H1 (cell line): ENCODE results near the gene CNOT10. TPM values are rescaled to one million over a fixed set of nuclear protein-coding genes. Genes with fewer than 3 reads are reported as not detected.

Experiments
- CTCF ChIA-PET: fragments of 300-600 bp; sonication (Branson Sonifier 250); formaldehyde crosslinking; loops from one replicate; lab custom pipeline; 2021; ENCODE audit not compliant: partially characterized antibody; lab: Charles Lee
- POLR2A ChIA-PET: fragments of 300-600 bp; sonication (Branson Sonifier 250); formaldehyde crosslinking; loops from one replicate; lab custom pipeline; 2021; ENCODE audit warnings: inconsistent platforms; ENCODE audit not compliant: partially characterized antibody; lab: Charles Lee
- DNase-seq, 2 experiments: peaks; one replicate each; pipeline versions ENCODE4 v3.0.0 to v3.0.0-alpha.2; 2010 to 2022; ENCODE audit warnings: low spot score in 2 of 2, low read depth in 1 of 2, mixed read lengths in 1 of 2
- FAIRE-seq: peaks from 2 replicates; lab custom pipeline; 2011; peaks lifted over from hg19 to GRCh38; lab: Jason Lieb, UNC
- H2AFZ ChIP-seq: 2 replicates; pipeline ENCODE4 v1.8.1; 2012; ENCODE audit warnings: low read length, inconsistent platforms
- H2AK5ac ChIP-seq: 2 replicates; pipeline ENCODE4 v1.6.1; 2013; ENCODE audit warnings: low read depth, low read length
- H2BK120ac ChIP-seq: replicated peaks from 2 replicates; pipeline ENCODE3; 2013; ENCODE audit warnings: low read depth, low read length, inconsistent platforms
- H2BK12ac ChIP-seq: 2 replicates; pipeline ENCODE4 v1.6.1; 2013; ENCODE audit warnings: low read depth, low read length
- H2BK15ac ChIP-seq: 2 replicates; pipeline ENCODE4 v1.6.1; 2013; ENCODE audit warnings: low read length
- H2BK20ac ChIP-seq: 2 replicates; pipeline ENCODE4 v1.6.1; 2013; ENCODE audit warnings: low read length
- H2BK5ac ChIP-seq: 2 replicates; pipeline ENCODE4 v1.6.1; 2013; ENCODE audit warnings: low read depth, low read length
- H3K14ac ChIP-seq: 2 replicates; pipeline ENCODE4 v1.6.1; 2013; ENCODE audit warnings: inconsistent platforms; ENCODE audit not compliant: insufficient read length
- H3K18ac ChIP-seq: 2 replicates; pipeline ENCODE4 v1.6.1; 2013; ENCODE audit warnings: low read length; ENCODE audit errors: extremely low read depth
- H3K23ac ChIP-seq: 2 replicates; pipeline ENCODE4 v1.6.1; 2013; ENCODE audit warnings: inconsistent platforms; ENCODE audit not compliant: insufficient read length
- H3K23me2 ChIP-seq: 2 replicates; pipeline ENCODE4 v1.6.1; 2013; ENCODE audit warnings: low read depth, low read length
- H3K27ac ChIP-seq: 2 replicates; pipeline ENCODE4 v1.6.1; 2011; ENCODE audit warnings: low read depth, low read length, inconsistent platforms
- H3K27me3 ChIP-seq, 4 experiments: replicated peaks in 1 of 4; 1 replicate in 1 of 4; 2 replicates in 3 of 4; pipeline versions ENCODE4 v1.6.1 to v1.8.1; 2011 to 2013; ENCODE audit warnings: low read length in 3 of 4, mild to moderate bottlenecking in 3 of 4, inconsistent platforms in 2 of 4, mixed read lengths in 2 of 4, moderate library complexity in 1 of 4; ENCODE audit not compliant: control insufficient read depth in 3 of 4, insufficient read depth in 3 of 4; ENCODE audit errors: extremely low read depth in 1 of 4
- H3K36me3 ChIP-seq, 4 experiments: 2 replicates each; pipeline versions ENCODE4 v1.6.1 to v1.8.1; 2011 to 2013; ENCODE audit warnings: mild to moderate bottlenecking in 4 of 4, low read length in 3 of 4, moderate library complexity in 2 of 4, control low read depth in 1 of 4, inconsistent platforms in 1 of 4; ENCODE audit not compliant: insufficient read depth in 4 of 4, control insufficient read depth in 2 of 4
- H3K4ac ChIP-seq: replicated peaks from 2 replicates; pipeline ENCODE3; 2013; ENCODE audit warnings: low read length, low read depth, mixed read lengths, inconsistent platforms; ENCODE audit not compliant: insufficient read length
- H3K4me1 ChIP-seq, 4 experiments: replicated peaks in 1 of 4; 1 replicate in 1 of 4; 2 replicates in 3 of 4; pipeline versions ENCODE4 v1.6.1 to v1.8.1; 2011 to 2013; ENCODE audit warnings: low read length in 3 of 4, inconsistent platforms in 2 of 4, mixed read lengths in 1 of 4; ENCODE audit not compliant: insufficient read depth in 4 of 4, control insufficient read depth in 3 of 4
- H3K4me2 ChIP-seq, 2 experiments: 2 replicates each; pipeline versions ENCODE4 v1.6.1 to v1.8.1; 2011 to 2013; ENCODE audit warnings: low read depth in 2 of 2, low read length in 2 of 2, control low read depth in 1 of 2, inconsistent platforms in 1 of 2, mild to moderate bottlenecking in 1 of 2; ENCODE audit not compliant: insufficient read depth in 1 of 2
- H3K4me3 ChIP-seq, 4 experiments: fragments of 200-600, 300-600 bp in 1 of 4; sonication (generic), shearing (Covaris generic), sonication (Bioruptor Twin) in 1 of 4; 2 replicates each; pipeline versions ENCODE4 v1.5.1 to v1.8.1; 2011 to 2016; ENCODE audit warnings: low read length in 4 of 4, low read depth in 3 of 4, control low read depth in 2 of 4, inconsistent platforms in 2 of 4, mild to moderate bottlenecking in 2 of 4, mixed read lengths in 1 of 4, moderate library complexity in 1 of 4; ENCODE audit not compliant: insufficient read depth in 2 of 4; ENCODE audit errors: extremely low read depth in 1 of 4
- H3K56ac ChIP-seq: replicated peaks from 2 replicates; pipeline ENCODE3; 2013; ENCODE audit warnings: low read depth, mild to moderate bottlenecking, mixed read lengths, low read length, inconsistent platforms; ENCODE audit not compliant: insufficient read length
- H3K79me1 ChIP-seq: 2 replicates; pipeline ENCODE4 v1.6.1; 2013; ENCODE audit warnings: low read depth, low read length, control low read depth
- H3K79me2 ChIP-seq, 2 experiments: 2 replicates each; pipeline versions ENCODE4 v1.6.1 to v1.8.1; 2012 to 2013; ENCODE audit warnings: low read length in 2 of 2, mild to moderate bottlenecking in 2 of 2, inconsistent platforms in 1 of 2; ENCODE audit not compliant: insufficient read depth in 2 of 2, control insufficient read depth in 1 of 2
- H3K9ac ChIP-seq, 4 experiments: replicated peaks in 1 of 4; 1 replicate in 1 of 4; 2 replicates in 3 of 4; pipeline versions ENCODE4 v1.6.1 to v1.8.1; 2011 to 2013; ENCODE audit warnings: low read depth in 3 of 4, low read length in 3 of 4, control low read depth in 2 of 4, mild to moderate bottlenecking in 2 of 4, moderate library complexity in 2 of 4, inconsistent platforms in 1 of 4; ENCODE audit errors: extremely low read depth in 1 of 4
- H3K9me3 ChIP-seq, 2 experiments: 2 replicates each; pipeline versions ENCODE4 v1.6.1 to v1.8.1; 2012 to 2013; ENCODE audit warnings: mild to moderate bottlenecking in 2 of 2, moderate library complexity in 2 of 2, control low read depth in 1 of 2, inconsistent platforms in 1 of 2, low read depth in 1 of 2, low read length in 1 of 2, mixed read lengths in 1 of 2; ENCODE audit not compliant: insufficient read depth in 2 of 2
- H4K20me1 ChIP-seq, 2 experiments: replicated peaks in 1 of 2; 2 replicates each; pipeline versions ENCODE3 to v1.8.1; 2011 to 2013; ENCODE audit warnings: inconsistent platforms in 2 of 2, low read length in 2 of 2, mild to moderate bottlenecking in 1 of 2; ENCODE audit not compliant: insufficient read depth in 2 of 2, control insufficient read depth in 1 of 2
- H4K5ac ChIP-seq: 2 replicates; pipeline ENCODE4 v1.6.1; 2013; ENCODE audit warnings: low read length, low read depth, mixed read lengths, inconsistent platforms; ENCODE audit not compliant: insufficient read length
- H4K8ac ChIP-seq: 2 replicates; pipeline ENCODE4 v1.8.0; 2013; ENCODE audit warnings: mild to moderate bottlenecking, moderate library complexity, low read length, inconsistent platforms; ENCODE audit not compliant: insufficient read depth; ENCODE audit errors: extremely low read depth
- H4K91ac ChIP-seq: replicated peaks from 2 replicates; pipeline ENCODE3; 2013; ENCODE audit warnings: low read length, mixed read lengths, inconsistent platforms; ENCODE audit not compliant: insufficient read length
- ASH2L ChIP-seq: fragments of 200-600, 300-600 bp; sonication (generic); IDR thresholded peaks from one replicate; pipeline ENCODE4 v1.7.1; 2017; ENCODE audit warnings: low read length
- ATF2 ChIP-seq: IDR thresholded peaks from 2 replicates; pipeline ENCODE4 v1.6.1; 2012; ENCODE audit warnings: low read length, inconsistent platforms
- CTBP2 ChIP-seq: IDR thresholded peaks from 2 replicates; pipeline ENCODE4 v1.7.0; 2011; ENCODE audit warnings: borderline replicate concordance, mild to moderate bottlenecking, moderate library complexity, mixed read lengths, low read length; ENCODE audit not compliant: insufficient read depth, insufficient read length
- KDM5A ChIP-seq: fragments of 200-600 bp; IDR thresholded peaks from 2 replicates; pipeline ENCODE4 v1.7.1; 2012; ENCODE audit warnings: mild to moderate bottlenecking, low read length, inconsistent platforms, mixed read lengths
- POLR2A ChIP-seq, 2 experiments: IDR thresholded peaks; 1 replicate in 1 of 2; 2 replicates in 1 of 2; pipeline ENCODE4 v1.6.1; 2011; ENCODE audit warnings: low read depth in 2 of 2, low read length in 2 of 2, mild to moderate bottlenecking in 2 of 2; ENCODE audit errors: control extremely low read depth in 1 of 2
- RAD21 ChIP-seq, 2 experiments: IDR thresholded peaks in 1 of 2; conservative IDR thresholded peaks in 1 of 2; 2 replicates each; pipeline ENCODE4 v1.6.1; 2011; ENCODE audit warnings: low read depth in 2 of 2, low read length in 2 of 2, improper control_type of control experiment in 1 of 2, inconsistent platforms in 1 of 2, mild to moderate bottlenecking in 1 of 2, moderate library complexity in 1 of 2
- RNF2 ChIP-seq: fragments of 200-900, 300-1000 bp; sonication (generic); IDR thresholded peaks from 2 replicates; pipeline ENCODE4 v1.7.1; 2016; ENCODE audit warnings: borderline replicate concordance, low read depth, mild to moderate bottlenecking, antibody characterized with exemption, low read length; ENCODE audit not compliant: poor library complexity, severe bottlenecking; ENCODE audit errors: missing control alignments
- RXRA ChIP-seq: IDR thresholded peaks from 2 replicates; pipeline ENCODE4 v1.6.1; 2011; ENCODE audit warnings: low read depth, mild to moderate bottlenecking, low read length, moderate library complexity; ENCODE audit not compliant: insufficient read depth
- TBP ChIP-seq: IDR thresholded peaks from 2 replicates; pipeline ENCODE4 v1.6.1; 2011; ENCODE audit warnings: low read depth, low read length, improper control_type of control experiment
- TEAD4 ChIP-seq: IDR thresholded peaks from 2 replicates; pipeline ENCODE4 v1.6.1; 2012; ENCODE audit warnings: low read depth, low read length, inconsistent platforms, mixed read lengths
- WGBS, 2 experiments: shearing (Covaris generic) in 1 of 2; methylation state at CpG; one replicate each; pipeline versions ENCODE4 v1.1.6 to v1.1.7; 2013 to 2015; ENCODE audit warnings: low lambda C conversion rate in 2 of 2, mixed read lengths in 2 of 2, inconsistent platforms in 1 of 2, low coverage in 1 of 2, missing lambda C conversion rate in 1 of 2; ENCODE audit not compliant: insufficient replicate concordance in 2 of 2, insufficient coverage in 1 of 2, insufficient read length in 1 of 2; ENCODE audit errors: extremely low coverage in 1 of 2, missing lambda C conversion rate in 1 of 2; 5-methylcytosine and 5-hydroxymethylcytosine counted together
- polyA plus RNA-seq, 7 experiments: library from polyadenylated mRNA; depleted of rRNA in 3 of 7; stranded (reverse) in 5 of 7; unstranded in 2 of 7; fragments of >200 nt in 5 of 7; fragments of 200-250 nt in 2 of 7; gene quantifications; 1 replicate in 5 of 7; 2 replicates in 1 of 7; 4 replicates in 1 of 7; pipeline versions ENCODE4 v1.2.1 to v1.2.3, GENCODE V29; 2011 to 2013; ENCODE audit warnings: missing spikeins in 2 of 7, mixed read lengths in 2 of 7
- total RNA-seq: library from RNA; stranded (reverse); fragmentation: NEBNext Ultra II Directional; extraction: Animal tissue kit (Norgen Biotek cat#: 25700); gene quantifications from 2 replicates; pipeline ENCODE4 v1.2.1, GENCODE V29; 2021
- TF ChIP-seq, protein P1 (sequence below): IDR thresholded peaks from 2 replicates; pipeline ENCODE4 v1.6.1; 2011; ENCODE audit warnings: low read depth, mild to moderate bottlenecking, low read length; ENCODE audit not compliant: insufficient read depth

The CNOT10 gene
- total and polyA plus RNA-seq, 2 of the 8 experiments (the other 6 are each of a cell fraction or from before 2014, with no cell fraction given) = 39.9 to 55.9 TPM

GRCh38 chr3:32667072-32667582, 17.9 kb upstream of the CNOT10 start:
- no peak overlapping the region for H4K91ac ChIP-seq
- TF ChIP-seq TBP = no peak
- TF ChIP-seq RXRA = no peak
- TF ChIP-seq ATF2 = no peak
- TF ChIP-seq, protein P1, sequence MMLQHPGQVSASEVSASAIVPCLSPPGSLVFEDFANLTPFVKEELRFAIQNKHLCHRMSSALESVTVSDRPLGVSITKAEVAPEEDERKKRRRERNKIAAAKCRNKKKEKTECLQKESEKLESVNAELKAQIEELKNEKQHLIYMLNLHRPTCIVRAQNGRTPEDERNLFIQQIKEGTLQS = no peak
- TF ChIP-seq RNF2 = no peak
- no peak for TF ChIP-seq TEAD4
- no peak for TF ChIP-seq CTBP2
- TF ChIP-seq RAD21 (IDR thresholded peaks at IDR 0.05 in 1 of 2, conservative IDR thresholded peaks at IDR 0.05 in 1 of 2; ENCODE audit: low read depth in 2 of 2, low read length in 2 of 2) = no peak
- no peak for TF ChIP-seq POLR2A (IDR thresholded peaks at IDR 0.05; ENCODE audit: control extremely low read depth in 1 of 2, low read depth in 2 of 2, low read length in 2 of 2)
- no peak for TF ChIP-seq ASH2L
- TF ChIP-seq KDM5A = no peak

More at GRCh38 chr3:32667072-32667582, 17.9 kb upstream of the CNOT10 start:
- Histone ChIP-seq H2BK120ac (no peak overlapping the region), H3K27me3 (no peaks in the 10 kb centered on the region), H3K9ac (no peak overlapping the region), H3K4me3 (no peak overlapping the region), H3K4me1 (no peaks in the 10 kb centered on the region), H2BK12ac (no peak overlapping the region), H3K14ac (no peak overlapping the region), H3K79me1 (no peaks in the 10 kb centered on the region), H3K27ac (no peak overlapping the region), H3K36me3 (no peaks in the 10 kb centered on the region), H2BK20ac (no peak overlapping the region), H3K23me2 (no peaks in the 10 kb centered on the region), H3K56ac (no peak overlapping the region), H2BK5ac (no peak overlapping the region), H3K23ac (no peak overlapping the region), H4K8ac (no peak overlapping the region), H3K4me2 (no peak overlapping the region), H4K5ac (no peak overlapping the region), H2BK15ac (no peak overlapping the region), H4K20me1 (no peaks in the 10 kb centered on the region), H2AFZ (no peak overlapping the region), H2AK5ac (no peak overlapping the region), H3K9me3 (peaks cover 8 to 11% of the 10 kb centered on the region in 2 experiments; a peak in 3 of 4 replicates), H3K79me2 (no peaks in the 10 kb centered on the region), H3K18ac (no peak overlapping the region), H3K4ac (no peak overlapping the region)
- CTCF ChIA-PET = interaction anchor here (1.3 to 4.8 kb wide), 4 partner anchors 12 to 291 kb away, joined by 4 to 34 read pairs (median 4); no protein-coding TSS in a partner anchor
- FAIRE-seq = no peak
- POLR2A ChIA-PET = interaction anchor here (0.6 kb wide), 1 partner anchor 11 kb away, joined by 3 read pairs; no protein-coding TSS in a partner anchor
- no peak for DNase-seq
- 94% methylated on average over 3 of the region's 3 CpGs; no CpG with 5 or more reads in 1 of the 2 experiments for WGBS, 2 experiments
